Measurements from ENCODE around the gene MISP.

- no peak for TF ChIP-seq CTCF (IDR thresholded peaks at IDR 0.05)
- no peak for TF ChIP-seq POLR2A (IDR thresholded peaks at IDR 0.05)
Observed at GRCh38 chr19:726993-727956, 23.6 kb upstream of the MISP start.
